Measurements from ENCODE around the gene SLC10A2.

Gene SLC10A2

GRCh38 chr13:103046676-103047075 is 19.5 kb downstream of the SLC10A2 start:
- DNase-seq = no peak

GRCh38 chr13:103044056-103044455 is 22.2 kb downstream of the SLC10A2 start:
- DNase-seq = no peak

- no peak for DNase-seq
Observed at GRCh38 chr13:103040006-103040405, 26.2 kb downstream of the SLC10A2 start.

- no peak for DNase-seq
Observed at GRCh38 chr13:103039183-103039582, 27.0 kb downstream of the SLC10A2 start.

GRCh38 chr13:103036268-103036667 is 29.9 kb downstream of the SLC10A2 start:
- DNase-seq = no peak

- no peak for DNase-seq
Observed at GRCh38 chr13:103033999-103034398, 32.2 kb downstream of the SLC10A2 start.

- DNase-seq = no peak
Observed at GRCh38 chr13:103031332-103031873, 34.8 kb downstream of the SLC10A2 start.

GRCh38 chr13:103030776-103031175 is 35.4 kb downstream of the SLC10A2 start:
- DNase-seq = no peak

- DNase-seq = no peak
Observed at GRCh38 chr13:103029798-103030197, 36.4 kb downstream of the SLC10A2 start.

GRCh38 chr13:103022336-103022735 is 43.9 kb downstream of the SLC10A2 start:
- DNase-seq = no peak

- DNase-seq = no peak
Observed at GRCh38 chr13:103018556-103018955, 47.7 kb downstream of the SLC10A2 start.

- DNase-seq = no peak
Observed at GRCh38 chr13:103012646-103013045, 53.6 kb downstream of the SLC10A2 start.

GRCh38 chr13:103009051-103009840 is 57.0 kb downstream of the SLC10A2 start:
- DNase-seq = no peak

GRCh38 chr13:103007427-103007762 is 58.8 kb downstream of the SLC10A2 start:
- no peak for DNase-seq

- no peak for DNase-seq
Observed at GRCh38 chr13:103006641-103007426, 59.4 kb downstream of the SLC10A2 start.

- DNase-seq = no peak
Observed at GRCh38 chr13:103004661-103005345, 61.4 kb downstream of the SLC10A2 start.

GRCh38 chr13:103003631-103004030 is 62.6 kb downstream of the SLC10A2 start:
- DNase-seq = no peak

GRCh38 chr13:103002279-103002678 is 63.9 kb downstream of the SLC10A2 start:
- DNase-seq = no peak

GRCh38 chr13:103000157-103000556 is 66.1 kb downstream of the SLC10A2 start:
- DNase-seq = no peak

GRCh38 chr13:102999499-102999898 is 66.7 kb downstream of the SLC10A2 start:
- DNase-seq = no peak

Measured in activated gamma-delta T cell (primary cell).